Spleen (tissue), 13 donors: ENCODE measurements around the gene EPS8L3. TPM values are rescaled to one million over a fixed set of nuclear protein-coding genes. Genes with fewer than 3 reads are reported as not detected.

ENCODE experiments used
- DNase-seq: peaks from one replicate; pipeline ENCODE4 v3.0.0-alpha.2; 2020
- H3K27ac ChIP-seq, 8 donors: fragments of 200-600 bp; sonication (generic) in 7 of 8; 1 replicate in 4 of 8; 2 replicates in 4 of 8; pipeline versions ENCODE4 v1.5.0 to v1.8.0; 2016 to 2021; ENCODE audit warnings: inconsistent platforms in 4 of 8, mild to moderate bottlenecking in 4 of 8, moderate library complexity in 1 of 8
- H3K27me3 ChIP-seq, 7 donors: fragments of 200-600 bp; sonication (generic) in 6 of 7; replicated peaks in 1 of 7; 1 replicate in 4 of 7; 2 replicates in 3 of 7; pipeline versions ENCODE4 v1.5.0 to v1.8.0; 2016 to 2021; ENCODE audit warnings: inconsistent platforms in 3 of 7, mild to moderate bottlenecking in 1 of 7
- H3K36me3 ChIP-seq, 6 donors: fragments of 200-600 bp; sonication (generic) in 5 of 6; 1 replicate in 4 of 6; 2 replicates in 2 of 6; pipeline versions ENCODE4 v1.5.0 to v1.8.0; 2016 to 2021; ENCODE audit warnings: inconsistent platforms in 2 of 6
- H3K4me1 ChIP-seq, 6 donors: fragments of 200-600 bp; sonication (generic) in 5 of 6; 1 replicate in 3 of 6; 2 replicates in 3 of 6; pipeline versions ENCODE4 v1.5.0 to v1.8.0; 2016 to 2021; ENCODE audit warnings: inconsistent platforms in 3 of 6
- H3K4me3 ChIP-seq, 8 donors: fragments of 200-600 bp; sonication (generic) in 7 of 8; 1 replicate in 4 of 8; 2 replicates in 4 of 8; pipeline versions ENCODE4 v1.5.0 to v1.8.0; 2016 to 2021; ENCODE audit warnings: inconsistent platforms in 4 of 8, mild to moderate bottlenecking in 4 of 8, moderate library complexity in 2 of 8
- H3K9me3 ChIP-seq, 8 donors: fragments of 200-600 bp; sonication (generic) in 7 of 8; 1 replicate in 4 of 8; 2 replicates in 4 of 8; pipeline versions ENCODE4 v1.5.0 to v1.8.0; 2016 to 2021; ENCODE audit warnings: inconsistent platforms in 4 of 8
- POLR2A ChIP-seq, 3 donors: fragments of 450-650 bp; IDR thresholded peaks; one replicate each; pipeline ENCODE4 v1.5.1; 2017; ENCODE audit warnings: antibody characterized with exemption in 3 of 3, mild to moderate bottlenecking in 1 of 3
- POLR2AphosphoS5 ChIP-seq, 3 donors: sonication (generic); formaldehyde crosslinking; IDR thresholded peaks; one replicate each; pipeline ENCODE4 v1.5.1; 2017; ENCODE audit warnings: antibody characterized with exemption in 3 of 3
- WGBS, 5 donors: extraction: QIAGEN DNeasy Blood & Tissue Kit in 3 of 5; methylation state at CpG; one replicate each; pipeline versions ENCODE4 v1.1.5 to v1.1.7; 2013 to 2018; 5-methylcytosine and 5-hydroxymethylcytosine counted together
- intact Hi-C: fragments of 100-400 bp; cut with DNase I; formaldehyde crosslinking; loops from one replicate; pipeline ENCODE4 v1.15.0; 2023; ENCODE audit warnings: low total_unique reads
- long read RNA-seq, 2 donors: transcript quantifications; one replicate each; lab custom pipeline, GENCODE V29; 2026
- polyA plus RNA-seq, 3 donors: library from polyadenylated mRNA; stranded (reverse); fragments of 200-250 nt; gene quantifications; one replicate each; pipeline ENCODE4 v1.2.1, GENCODE V29; 2013
- total RNA-seq, 7 donors: library from RNA; depleted of rRNA in 3 of 7; stranded (reverse); fragments of >200 nt in 3 of 7; fragmentation: NEBNext Ultra II Directional in 4 of 7; extraction: Animal tissue kit (Norgen Biotek cat#: 25700) in 4 of 7; gene quantifications; one replicate each; pipeline versions ENCODE4 v1.1.0 to v1.2.1, GENCODE V29; 2016 to 2021
- TF ChIP-seq, protein P1 (sequence below), 11 experiments: fragments of 200-600 bp in 7 of 11; fragments of 450-650 bp in 4 of 11; sonication (generic) in 4 of 11; IDR thresholded peaks in 8 of 11; conservative IDR thresholded peaks in 3 of 11; 1 replicate in 7 of 11; 2 replicates in 4 of 11; pipeline versions ENCODE4 v1.4.0 to v1.8.0; 2016 to 2021; ENCODE audit warnings: antibody characterized with exemption in 11 of 11, inconsistent platforms in 4 of 11, mild to moderate bottlenecking in 1 of 11
- donor health status: healthy with polysubstance abuse.
- donor health status: DM: no; HTN: no; CAD: no; lungs with moderate emphysema.
- donor health status: DM: no; HTN: no; CAD: no.
- donor health status: Bipolar disorder and iron deficiency.
- donor health status: healthy.
- donor health status: DM: no; HTN: no; CAD: no.
- donor health status: DM: yes; HTN: yes; CAD: no.

Gene EPS8L3, protein sequence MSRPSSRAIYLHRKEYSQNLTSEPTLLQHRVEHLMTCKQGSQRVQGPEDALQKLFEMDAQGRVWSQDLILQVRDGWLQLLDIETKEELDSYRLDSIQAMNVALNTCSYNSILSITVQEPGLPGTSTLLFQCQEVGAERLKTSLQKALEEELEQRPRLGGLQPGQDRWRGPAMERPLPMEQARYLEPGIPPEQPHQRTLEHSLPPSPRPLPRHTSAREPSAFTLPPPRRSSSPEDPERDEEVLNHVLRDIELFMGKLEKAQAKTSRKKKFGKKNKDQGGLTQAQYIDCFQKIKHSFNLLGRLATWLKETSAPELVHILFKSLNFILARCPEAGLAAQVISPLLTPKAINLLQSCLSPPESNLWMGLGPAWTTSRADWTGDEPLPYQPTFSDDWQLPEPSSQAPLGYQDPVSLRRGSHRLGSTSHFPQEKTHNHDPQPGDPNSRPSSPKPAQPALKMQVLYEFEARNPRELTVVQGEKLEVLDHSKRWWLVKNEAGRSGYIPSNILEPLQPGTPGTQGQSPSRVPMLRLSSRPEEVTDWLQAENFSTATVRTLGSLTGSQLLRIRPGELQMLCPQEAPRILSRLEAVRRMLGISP
- 1 to 10 TPM in 1 of 7 donors, not detected in 6; 1.2 TPM for total RNA-seq
- polyA plus RNA-seq = not detected
- long read RNA-seq, donor 1 = 0 reads
- long read RNA-seq, donor 2 = 0 reads

- intact Hi-C loops = no loop called here
- Histone ChIP-seq H3K27ac (peak within 1 kb of the TSS in 1 of 8 donors; percentile 50), H3K27me3 (no peaks in the 10 kb centered on the region), H3K36me3 (no peaks in the 10 kb centered on the region), H3K9me3 (no peaks in the 10 kb centered on the region), H3K4me1 (peaks cover 0 to 21% (median 5%) of the 10 kb centered on the region in 6 donors), H3K4me3 (no peak within 1 kb of the TSS)
- 67 to 89% (median 81%) methylated on average over 5 to 11 of the region's 11 CpGs for WGBS, 5 donors
- TF ChIP-seq, protein P1, sequence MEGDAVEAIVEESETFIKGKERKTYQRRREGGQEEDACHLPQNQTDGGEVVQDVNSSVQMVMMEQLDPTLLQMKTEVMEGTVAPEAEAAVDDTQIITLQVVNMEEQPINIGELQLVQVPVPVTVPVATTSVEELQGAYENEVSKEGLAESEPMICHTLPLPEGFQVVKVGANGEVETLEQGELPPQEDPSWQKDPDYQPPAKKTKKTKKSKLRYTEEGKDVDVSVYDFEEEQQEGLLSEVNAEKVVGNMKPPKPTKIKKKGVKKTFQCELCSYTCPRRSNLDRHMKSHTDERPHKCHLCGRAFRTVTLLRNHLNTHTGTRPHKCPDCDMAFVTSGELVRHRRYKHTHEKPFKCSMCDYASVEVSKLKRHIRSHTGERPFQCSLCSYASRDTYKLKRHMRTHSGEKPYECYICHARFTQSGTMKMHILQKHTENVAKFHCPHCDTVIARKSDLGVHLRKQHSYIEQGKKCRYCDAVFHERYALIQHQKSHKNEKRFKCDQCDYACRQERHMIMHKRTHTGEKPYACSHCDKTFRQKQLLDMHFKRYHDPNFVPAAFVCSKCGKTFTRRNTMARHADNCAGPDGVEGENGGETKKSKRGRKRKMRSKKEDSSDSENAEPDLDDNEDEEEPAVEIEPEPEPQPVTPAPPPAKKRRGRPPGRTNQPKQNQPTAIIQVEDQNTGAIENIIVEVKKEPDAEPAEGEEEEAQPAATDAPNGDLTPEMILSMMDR (IDR thresholded peaks at IDR 0.05 in 8 of 11, conservative IDR thresholded peaks at IDR 0.05 in 3 of 11) = no peak
- TF ChIP-seq POLR2AphosphoS5 (IDR thresholded peaks at IDR 0.05) = no peak
- TF ChIP-seq POLR2A (IDR thresholded peaks at IDR 0.05) = no peak
- DNase-seq = peak; percentile 66
Observed at GRCh38 chr1:109763646-109764415, at the start of gene EPS8L3. Gene EPS8L3, minus strand, starts transcription at chr1:109763923. Its CDS starts 2,174 bp downstream, at chr1:109761749.

DNA sequence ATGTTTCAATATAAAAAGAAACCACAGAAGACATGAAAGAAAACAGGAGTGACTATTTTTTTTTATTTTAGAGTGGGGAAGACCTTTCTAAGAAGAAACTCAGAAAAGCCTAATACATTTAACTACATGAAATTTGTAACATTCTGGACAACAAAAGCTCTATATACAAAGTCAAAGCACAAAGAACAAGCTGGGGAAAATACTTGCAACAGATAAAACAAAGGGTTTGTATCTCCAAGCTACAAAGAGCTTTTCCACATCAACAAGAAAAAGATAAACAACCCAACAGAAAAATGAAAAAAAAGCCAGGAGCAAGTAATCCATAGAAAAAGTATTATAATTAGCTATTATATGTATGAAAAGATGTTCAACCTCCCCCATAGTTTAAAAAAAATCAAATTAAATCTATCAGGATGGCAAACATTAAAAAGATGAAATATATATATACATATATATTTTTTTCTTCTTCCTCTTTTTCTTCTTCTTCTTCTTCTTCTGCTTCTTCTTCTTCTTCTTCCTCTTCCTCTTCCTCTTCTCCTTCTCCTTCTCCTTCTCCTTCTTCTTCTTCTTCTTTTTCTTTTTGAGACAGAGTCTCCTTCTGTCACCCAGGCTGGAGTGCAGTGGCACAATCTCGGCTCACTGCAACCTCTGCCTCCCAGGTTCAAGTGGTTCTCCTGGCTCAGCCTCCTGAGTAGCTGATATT lies 49.1 kb upstream of the EPS8L3 start:
- Histone ChIP-seq H3K4me3 (no peak overlapping the region), H3K36me3 (no peaks in the 10 kb centered on the region), H3K27ac (peak overlapping the region in 1 of 8 donors; percentile 7), H3K4me1 (peaks cover 3 to 69% (median 32%) of the 10 kb centered on the region in 6 donors), H3K9me3 (peaks cover 0 to 5% (median 0%) of the 10 kb centered on the region in 8 donors), H3K27me3 (no peaks in the 10 kb centered on the region)
- 46 to 81% (median 63%) methylated on average over 1 of the region's 1 CpG for WGBS, 5 donors
- no peak for DNase-seq
- intact Hi-C loops = no loop called here
- TF ChIP-seq, protein P1 (IDR thresholded peaks at IDR 0.05 in 8 of 11, conservative IDR thresholded peaks at IDR 0.05 in 3 of 11) = no peak
- TF ChIP-seq POLR2AphosphoS5 (IDR thresholded peaks at IDR 0.05) (no peak), POLR2A (IDR thresholded peaks at IDR 0.05) (no peak)

DNA sequence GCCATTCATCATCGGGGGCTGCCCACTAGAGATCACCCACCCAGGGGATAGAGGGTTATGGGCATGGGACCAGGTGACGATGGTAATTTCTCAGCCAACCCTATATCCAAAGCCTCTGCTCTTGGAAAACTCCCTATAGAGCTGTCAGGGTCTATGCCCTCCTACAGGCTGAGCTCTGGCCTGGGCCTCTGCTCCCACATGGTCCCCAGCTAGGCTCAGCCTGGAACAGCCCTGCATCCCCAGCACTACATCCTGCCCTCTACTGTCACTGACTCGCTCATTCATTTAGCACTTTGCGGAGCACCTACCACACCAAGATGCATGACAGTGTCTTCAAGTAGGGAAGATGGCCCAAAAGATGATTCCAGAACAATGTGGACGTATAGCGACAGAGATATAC lies 45.0 kb upstream of the EPS8L3 start:
- 93 to 96% (median 94%) methylated on average over 4 to 6 of the region's 6 CpGs for WGBS, 5 donors
- TF ChIP-seq POLR2AphosphoS5 (IDR thresholded peaks at IDR 0.05) (no peak), POLR2A (IDR thresholded peaks at IDR 0.05) (no peak)
- TF ChIP-seq, protein P1 (IDR thresholded peaks at IDR 0.05 in 8 of 11, conservative IDR thresholded peaks at IDR 0.05 in 3 of 11) = no peak
- no peaks in the 10 kb centered on the region for H3K9me3 ChIP-seq
- no peak overlapping the region for H3K27ac ChIP-seq
- H3K36me3 ChIP-seq = no peaks in the 10 kb centered on the region
- H3K27me3 ChIP-seq = no peaks in the 10 kb centered on the region
- intact Hi-C loops = no loop called here
- no peak overlapping the region for H3K4me3 ChIP-seq
- DNase-seq = no peak
- peaks cover 0 to 74% (median 19%) of the 10 kb centered on the region in 6 donors for H3K4me1 ChIP-seq
